GM18858 (cell line): ENCODE measurements around the gene PKD1.

Source experiments
- ATAC-seq: cut with Tn5 transposase; IDR thresholded peaks from one replicate; pipeline ENCODE4 v1.9.1; 2021; ENCODE audit not compliant: unreplicated experiment

Gene PKD1

GRCh38 chr16:2090777-2091546 lies 44.7 kb downstream of the PKD1 start:
- no peak for ATAC-seq

GRCh38 chr16:2090481-2090776 lies 45.3 kb downstream of the PKD1 start:
- no peak for ATAC-seq

DNA sequence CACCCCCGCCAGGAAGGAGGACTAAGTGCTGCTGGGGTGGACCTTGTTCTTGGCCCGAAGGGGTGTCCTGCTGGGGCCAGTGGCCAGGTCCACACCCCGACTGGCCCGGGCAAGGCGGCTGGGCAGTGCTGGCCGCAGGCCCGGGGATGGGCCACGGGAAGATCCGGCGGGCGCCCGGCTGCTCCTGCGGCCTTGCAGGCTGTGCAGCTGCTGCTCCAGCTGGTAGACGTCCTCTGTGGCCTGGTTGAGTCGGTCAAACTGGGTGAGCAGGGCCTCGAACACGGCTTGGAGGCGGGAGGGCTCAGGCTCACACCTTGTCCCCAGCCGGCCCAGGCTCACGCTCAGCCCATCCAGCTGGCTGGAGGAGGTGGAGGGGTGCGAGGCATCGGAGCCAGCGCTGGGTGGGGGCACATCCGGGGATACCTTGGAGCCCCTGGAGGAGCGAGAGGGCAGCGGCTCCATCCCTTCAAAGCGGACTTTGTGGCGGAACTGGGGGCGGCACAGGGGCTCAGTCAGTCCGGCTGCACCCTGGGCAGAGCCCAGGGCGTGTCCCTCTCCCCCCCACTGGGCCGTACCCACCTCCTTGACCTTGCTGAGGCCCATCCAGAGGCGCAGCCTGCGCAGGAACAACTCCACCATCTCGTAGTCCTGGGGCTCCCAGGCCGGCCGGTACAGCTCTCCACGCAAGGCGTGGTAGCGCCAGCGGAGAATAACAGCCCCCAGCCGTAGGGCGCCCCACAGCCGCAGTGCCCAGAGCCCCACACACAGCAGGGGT lies 45.8 kb downstream of the PKD1 start:
- ATAC-seq = no peak

DNA sequence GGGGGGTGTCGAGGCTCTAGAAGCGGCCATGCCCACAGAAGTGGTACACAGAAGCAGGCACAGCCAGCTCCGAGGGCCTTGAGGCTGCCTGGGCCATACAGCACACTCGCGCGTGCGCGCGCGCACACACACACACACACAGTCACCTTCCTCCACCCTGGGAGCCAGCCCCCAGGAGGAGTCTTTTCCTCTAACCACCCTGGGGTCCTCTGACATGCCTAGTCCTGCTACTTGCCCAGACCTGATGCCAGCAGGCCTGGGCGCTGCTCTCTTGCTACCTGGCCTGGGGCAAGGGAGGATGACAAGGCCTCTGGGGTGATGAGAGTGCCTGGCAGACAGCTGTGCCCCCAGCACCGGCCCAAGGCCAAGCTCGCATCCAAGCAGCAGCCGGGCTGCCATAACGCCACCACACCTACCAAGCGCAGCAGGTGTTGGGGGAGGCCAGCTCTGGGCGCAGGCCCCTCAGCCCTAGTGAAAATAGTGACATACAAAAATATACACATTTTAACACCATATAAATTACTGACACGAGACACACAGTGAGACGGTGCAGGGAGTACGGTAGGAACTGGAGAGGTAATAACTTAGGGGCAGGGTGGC lies 46.8 kb downstream of the PKD1 start:
- ATAC-seq = no peak

DNA sequence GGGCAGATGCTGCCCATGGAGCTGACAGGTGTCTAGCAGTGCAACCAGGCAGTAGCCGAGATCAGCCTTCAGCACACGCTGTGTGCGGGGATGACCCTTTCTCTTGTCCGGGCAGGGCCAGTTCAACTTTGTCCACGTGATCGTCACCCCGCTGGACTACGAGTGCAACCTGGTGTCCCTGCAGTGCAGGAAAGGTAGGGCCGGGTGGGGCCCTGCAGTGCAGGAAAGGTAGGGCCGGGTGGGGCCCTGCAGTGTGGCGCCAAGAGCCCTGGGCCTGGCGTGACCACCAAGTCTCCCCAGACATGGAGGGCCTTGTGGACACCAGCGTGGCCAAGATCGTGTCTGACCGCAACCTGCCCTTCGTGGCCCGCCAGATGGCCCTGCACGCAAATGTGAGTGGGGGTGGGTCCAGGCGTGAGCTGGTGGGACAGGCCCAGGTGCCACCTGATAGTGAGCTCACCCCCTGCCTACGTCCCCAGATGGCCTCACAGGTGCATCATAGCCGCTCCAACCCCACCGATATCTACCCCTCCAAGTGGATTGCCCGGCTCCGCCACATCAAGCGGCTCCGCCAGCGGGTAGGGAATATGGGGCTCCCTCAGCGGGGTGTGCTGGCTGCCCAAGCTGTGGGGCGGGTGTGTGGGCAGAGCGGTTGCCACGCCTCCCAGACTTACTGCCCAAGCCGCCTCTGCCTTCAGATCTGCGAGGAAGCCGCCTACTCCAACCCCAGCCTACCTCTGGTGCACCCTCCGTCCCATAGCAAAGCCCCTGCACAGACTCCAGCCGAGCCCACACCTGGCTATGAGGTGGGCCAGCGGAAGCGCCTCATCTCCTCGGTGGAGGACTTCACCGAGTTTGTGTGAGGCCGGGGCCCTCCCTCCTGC lies 47.7 kb downstream of the PKD1 start:
- no peak for ATAC-seq

- ATAC-seq = no peak
Observed at GRCh38 chr16:2086812-2087747, 48.6 kb downstream of the PKD1 start.

- no peak for ATAC-seq
Observed at GRCh38 chr16:2086106-2086742, 49.5 kb downstream of the PKD1 start.

GRCh38 chr16:2085669-2086068 lies 50.0 kb downstream of the PKD1 start:
- no peak for ATAC-seq

GRCh38 chr16:2084895-2085625 lies 50.6 kb downstream of the PKD1 start:
- ATAC-seq = no peak

- no peak for ATAC-seq
Observed at GRCh38 chr16:2083876-2084780, 51.6 kb downstream of the PKD1 start.

DNA sequence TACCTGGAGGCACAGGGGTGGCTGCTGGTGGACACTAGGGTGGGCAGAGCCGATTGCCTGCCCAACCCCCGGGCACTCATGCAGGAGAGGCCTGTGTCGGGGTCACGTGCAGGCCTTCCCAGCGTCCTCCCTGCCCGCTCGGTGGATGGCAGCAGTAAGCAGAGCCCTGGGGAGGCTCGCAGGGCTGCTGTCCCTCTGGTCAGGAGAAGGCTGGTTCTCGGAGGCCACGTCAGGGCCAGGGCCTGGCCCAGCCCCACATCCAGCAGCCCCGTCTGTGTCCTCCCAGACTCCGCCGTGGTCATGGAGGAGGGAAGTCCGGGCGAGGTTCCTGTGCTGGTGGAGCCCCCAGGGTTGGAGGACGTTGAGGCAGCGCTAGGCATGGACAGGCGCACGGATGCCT lies 52.3 kb downstream of the PKD1 start:
- ATAC-seq = no peak

DNA sequence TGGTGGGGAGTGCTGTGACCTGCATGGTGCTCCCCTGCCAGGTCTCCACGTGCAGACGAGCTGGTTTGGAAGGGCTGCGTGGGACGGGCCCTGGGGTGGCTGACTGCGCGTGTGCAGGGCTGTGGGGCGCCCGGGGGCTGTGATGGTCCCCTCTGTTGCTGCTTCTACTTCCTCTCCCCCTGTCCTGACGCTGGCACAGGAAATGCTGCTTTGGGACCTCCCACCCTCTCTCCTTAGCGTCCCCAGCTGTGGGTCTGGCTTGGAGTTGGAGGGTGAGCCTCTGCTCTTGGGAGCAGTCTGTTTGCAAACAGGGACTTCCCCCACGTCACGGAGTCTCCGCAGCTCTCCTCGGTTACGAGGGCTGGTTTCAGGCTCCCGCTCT lies 52.7 kb downstream of the PKD1 start:
- ATAC-seq = no peak

DNA sequence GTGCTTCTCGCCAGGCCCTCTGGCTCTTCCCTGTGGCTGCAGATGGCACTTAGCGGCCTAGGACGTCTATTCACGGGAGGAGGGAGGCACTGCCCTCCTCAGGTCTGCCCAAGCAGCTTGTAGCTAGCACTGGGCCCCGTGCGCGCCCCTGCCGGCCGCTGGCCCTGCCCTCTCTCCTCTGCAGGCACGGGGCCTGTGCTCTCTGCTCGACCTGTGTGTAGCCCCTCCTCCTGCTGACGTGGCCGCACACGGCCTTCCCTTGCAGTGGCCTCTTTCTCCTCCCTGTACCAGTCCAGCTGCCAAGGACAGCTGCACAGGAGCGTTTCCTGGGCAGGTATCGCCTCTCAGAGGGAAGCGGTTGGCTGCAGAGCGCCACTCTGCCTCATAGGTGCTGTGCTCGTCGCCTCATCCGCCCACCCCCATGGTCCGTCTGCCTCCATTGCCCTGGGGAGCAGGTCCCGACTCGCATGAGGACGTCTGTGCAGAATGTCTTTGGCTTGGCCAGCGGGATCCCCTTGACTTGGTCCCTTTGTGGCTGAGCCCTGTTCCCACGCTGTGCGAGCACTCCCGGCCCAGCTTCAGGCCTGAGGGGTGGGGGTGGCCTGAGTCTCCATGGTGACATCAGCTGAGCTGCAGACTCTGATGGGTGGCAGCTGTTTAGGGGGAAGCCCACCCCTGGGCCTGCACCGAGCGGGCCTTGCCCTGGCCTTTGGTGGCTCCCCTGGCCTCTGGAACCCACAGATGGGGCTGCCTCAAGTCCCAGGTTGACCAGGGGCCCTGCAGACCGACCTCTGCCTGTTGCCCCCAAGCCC lies 53.3 kb downstream of the PKD1 start:
- ATAC-seq = no peak

GRCh38 chr16:2081201-2082084 lies 54.3 kb downstream of the PKD1 start:
- no peak for ATAC-seq

- ATAC-seq = no peak
Observed at GRCh38 chr16:2079991-2080390, 55.7 kb downstream of the PKD1 start.

DNA sequence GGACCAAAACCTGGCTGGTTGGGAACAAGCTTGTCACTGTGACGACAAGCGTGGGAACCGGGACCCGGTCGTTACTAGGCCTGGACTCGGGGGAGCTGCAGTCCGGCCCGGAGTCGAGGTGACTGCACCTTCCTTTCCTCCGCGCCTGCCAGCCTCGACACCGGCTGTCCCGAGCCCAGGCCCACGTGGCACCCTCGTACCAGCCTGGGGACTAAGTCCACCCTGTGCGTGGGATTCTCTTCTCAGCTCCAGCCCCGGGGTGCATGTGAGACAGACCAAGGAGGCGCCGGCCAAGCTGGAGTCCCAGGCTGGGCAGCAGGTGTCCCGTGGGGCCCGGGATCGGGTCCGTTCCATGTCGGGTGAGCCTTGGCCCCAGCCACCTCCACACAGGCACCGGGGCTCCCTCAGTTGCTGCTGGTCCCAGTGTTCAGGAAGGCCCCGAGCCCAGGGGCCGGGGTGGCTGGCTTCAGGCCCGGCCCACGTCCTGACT lies 56.3 kb downstream of the PKD1 start:
- no peak for ATAC-seq
